Astrocyte (in vitro differentiated cells and primary cell): ENCODE data around the gene GREB1. TPM values are rescaled to one million over a fixed set of nuclear protein-coding genes. Genes with fewer than 3 reads are reported as not detected.

Source experiments
- DNase-seq: peaks from one replicate; pipeline ENCODE4 v3.0.0-alpha.2; 2010; ENCODE audit warnings: low read depth
- FAIRE-seq: peaks from 2 replicates; lab custom pipeline; 2011; peaks lifted over from hg19 to GRCh38; lab: Jason Lieb, UNC
- H2AFZ ChIP-seq: 2 replicates; pipeline ENCODE4 v1.6.0; 2012; ENCODE audit warnings: low read depth, low read length, inconsistent platforms
- H3K27ac ChIP-seq: 2 replicates; pipeline ENCODE4 v1.5.1; 2011; ENCODE audit warnings: low read depth, low read length, inconsistent platforms
- H3K27me3 ChIP-seq: 2 replicates; pipeline ENCODE4 v1.6.0; 2011; ENCODE audit warnings: low read length, inconsistent platforms; ENCODE audit not compliant: insufficient read depth
- H3K36me3 ChIP-seq: 2 replicates; pipeline ENCODE4 v1.5.1; 2011; ENCODE audit warnings: low read length, inconsistent platforms; ENCODE audit not compliant: insufficient read depth
- H3K4me1 ChIP-seq: 2 replicates; pipeline ENCODE4 v1.5.1; 2011; ENCODE audit warnings: low read length, inconsistent platforms; ENCODE audit not compliant: insufficient read depth
- H3K4me2 ChIP-seq: 2 replicates; pipeline ENCODE4 v1.6.0; 2012; ENCODE audit warnings: low read length, inconsistent platforms
- H3K4me3 ChIP-seq: 2 replicates; pipeline ENCODE4 v1.5.1; 2011; ENCODE audit warnings: low read depth, mild to moderate bottlenecking, low read length, inconsistent platforms; ENCODE audit not compliant: insufficient read depth
- H3K79me2 ChIP-seq: 2 replicates; pipeline ENCODE4 v1.6.0; 2012; ENCODE audit warnings: mild to moderate bottlenecking, low read length, inconsistent platforms; ENCODE audit not compliant: insufficient read depth
- H3K9ac ChIP-seq: 2 replicates; pipeline ENCODE4 v1.6.0; 2012; ENCODE audit warnings: mild to moderate bottlenecking, low read length, inconsistent platforms
- H3K9me3 ChIP-seq: 2 replicates; pipeline ENCODE4 v1.5.1; 2012; ENCODE audit warnings: low read depth, mild to moderate bottlenecking, low read length, inconsistent platforms; ENCODE audit not compliant: insufficient read depth
- H4K20me1 ChIP-seq: 2 replicates; pipeline ENCODE4 v1.6.0; 2012; ENCODE audit warnings: low read length, inconsistent platforms; ENCODE audit not compliant: insufficient read depth
- H3K27ac Mint-ChIP-seq: one replicate; pipeline ENCODE4 v1.8.0; 2021; ENCODE audit warnings: mild to moderate bottlenecking, mixed read lengths; ENCODE audit not compliant: unreplicated experiment
- H3K27me3 Mint-ChIP-seq: one replicate; pipeline ENCODE4 v1.8.0; 2021; ENCODE audit warnings: low read depth, mixed read lengths; ENCODE audit not compliant: unreplicated experiment
- H3K36me3 Mint-ChIP-seq: one replicate; pipeline ENCODE4 v1.8.0; 2021; ENCODE audit warnings: low read depth, mixed read lengths; ENCODE audit not compliant: unreplicated experiment
- H3K4me1 Mint-ChIP-seq: one replicate; pipeline ENCODE4 v1.8.0; 2021; ENCODE audit warnings: low read depth, mixed read lengths; ENCODE audit not compliant: unreplicated experiment
- H3K4me3 Mint-ChIP-seq: one replicate; pipeline ENCODE4 v1.8.0; 2021; ENCODE audit warnings: mild to moderate bottlenecking, moderate library complexity, mixed read lengths; ENCODE audit not compliant: unreplicated experiment
- H3K9me3 Mint-ChIP-seq: one replicate; pipeline ENCODE4 v1.8.0; 2021; ENCODE audit warnings: mild to moderate bottlenecking, mixed read lengths; ENCODE audit not compliant: unreplicated experiment
- EZH2 ChIP-seq: IDR thresholded peaks from 2 replicates; pipeline ENCODE4 v1.6.1; 2012; ENCODE audit warnings: mild to moderate bottlenecking, low read length, inconsistent platforms; ENCODE audit not compliant: insufficient read depth
- total RNA-seq: library from RNA; stranded (reverse); gene quantifications from 2 replicates; pipeline ENCODE4 v1.2.1, GENCODE V29; 2021
- TF ChIP-seq, protein P1 (sequence below): IDR thresholded peaks from 2 replicates; pipeline ENCODE4 v1.5.1; 2011; ENCODE audit warnings: low read depth, mild to moderate bottlenecking, inconsistent platforms, low read length, moderate library complexity; ENCODE audit not compliant: insufficient read depth

Gene GREB1
- total RNA-seq, 1 donor from 2014 or later: 14.5 TPM

DNA sequence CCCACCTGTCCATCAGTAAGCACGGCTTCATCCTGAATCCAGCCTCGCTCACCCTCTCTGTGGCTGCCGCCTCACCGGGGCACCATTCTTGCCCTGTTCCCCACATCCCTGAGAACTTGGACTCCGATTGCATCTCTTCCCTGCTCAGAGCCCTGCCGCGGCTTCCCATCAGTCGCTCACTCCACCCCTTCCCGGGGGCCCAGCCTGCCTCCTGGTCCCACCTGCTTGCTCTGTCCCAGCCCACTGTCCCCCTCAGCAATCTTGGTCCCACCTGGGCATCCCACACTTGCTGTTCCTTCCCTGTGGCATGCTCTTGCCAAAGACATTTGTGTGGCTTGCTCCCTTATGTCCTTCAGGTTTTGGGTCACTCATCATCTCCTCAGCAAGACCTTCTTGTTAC lies 56.3 kb downstream of the GREB1 start:
- no peaks in the 10 kb centered on the region for H3K27me3 Mint-ChIP-seq
- H3K4me3 ChIP-seq: no peak overlapping the region
- H3K9me3 Mint-ChIP-seq: no peaks in the 10 kb centered on the region
- no peak overlapping the region for H2AFZ ChIP-seq
- H3K9me3 ChIP-seq: no peaks in the 10 kb centered on the region
- no peaks in the 10 kb centered on the region for H3K79me2 ChIP-seq
- no peak for FAIRE-seq
- no peaks in the 10 kb centered on the region for H3K36me3 ChIP-seq
- peaks cover 8% of the 10 kb centered on the region for H3K27me3 ChIP-seq
- no peaks in the 10 kb centered on the region for H3K4me1 Mint-ChIP-seq
- H3K4me3 Mint-ChIP-seq: no peak overlapping the region
- no peak overlapping the region for H3K4me2 ChIP-seq
- TF ChIP-seq, protein P1, sequence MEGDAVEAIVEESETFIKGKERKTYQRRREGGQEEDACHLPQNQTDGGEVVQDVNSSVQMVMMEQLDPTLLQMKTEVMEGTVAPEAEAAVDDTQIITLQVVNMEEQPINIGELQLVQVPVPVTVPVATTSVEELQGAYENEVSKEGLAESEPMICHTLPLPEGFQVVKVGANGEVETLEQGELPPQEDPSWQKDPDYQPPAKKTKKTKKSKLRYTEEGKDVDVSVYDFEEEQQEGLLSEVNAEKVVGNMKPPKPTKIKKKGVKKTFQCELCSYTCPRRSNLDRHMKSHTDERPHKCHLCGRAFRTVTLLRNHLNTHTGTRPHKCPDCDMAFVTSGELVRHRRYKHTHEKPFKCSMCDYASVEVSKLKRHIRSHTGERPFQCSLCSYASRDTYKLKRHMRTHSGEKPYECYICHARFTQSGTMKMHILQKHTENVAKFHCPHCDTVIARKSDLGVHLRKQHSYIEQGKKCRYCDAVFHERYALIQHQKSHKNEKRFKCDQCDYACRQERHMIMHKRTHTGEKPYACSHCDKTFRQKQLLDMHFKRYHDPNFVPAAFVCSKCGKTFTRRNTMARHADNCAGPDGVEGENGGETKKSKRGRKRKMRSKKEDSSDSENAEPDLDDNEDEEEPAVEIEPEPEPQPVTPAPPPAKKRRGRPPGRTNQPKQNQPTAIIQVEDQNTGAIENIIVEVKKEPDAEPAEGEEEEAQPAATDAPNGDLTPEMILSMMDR: no peak
- no peak for TF ChIP-seq EZH2
- H3K4me1 ChIP-seq: no peaks in the 10 kb centered on the region
- no peak overlapping the region for H3K27ac Mint-ChIP-seq
- H3K36me3 Mint-ChIP-seq: no peaks in the 10 kb centered on the region
- H3K9ac ChIP-seq: no peak overlapping the region
- H3K27ac ChIP-seq: no peak overlapping the region
- DNase-seq: no peak
- H4K20me1 ChIP-seq: no peaks in the 10 kb centered on the region

GRCh38 chr2:11591091-11591490 lies 57.2 kb downstream of the GREB1 start:
- Mint-ChIP-seq H3K4me3 (no peak overlapping the region), H3K36me3 (no peaks in the 10 kb centered on the region), H3K27me3 (peaks cover 4% of the 10 kb centered on the region), H3K4me1 (no peaks in the 10 kb centered on the region), H3K9me3 (no peaks in the 10 kb centered on the region), H3K27ac (no peak overlapping the region)
- Histone ChIP-seq H3K4me1 (no peaks in the 10 kb centered on the region), H3K27ac (no peak overlapping the region), H3K9me3 (no peaks in the 10 kb centered on the region), H4K20me1 (no peaks in the 10 kb centered on the region), H3K4me2 (no peak overlapping the region), H3K79me2 (no peaks in the 10 kb centered on the region), H3K27me3 (peaks cover 1% of the 10 kb centered on the region), H3K36me3 (no peaks in the 10 kb centered on the region), H3K9ac (no peak overlapping the region), H3K4me3 (no peak overlapping the region), H2AFZ (no peak overlapping the region)
- TF ChIP-seq, protein P1: no peak
- no peak for TF ChIP-seq EZH2
- no peak for DNase-seq
- FAIRE-seq: no peak

GRCh38 chr2:11592671-11593574 lies 59.1 kb downstream of the GREB1 start:
- no peak overlapping the region for H3K27ac Mint-ChIP-seq
- H3K4me3 Mint-ChIP-seq: no peak overlapping the region
- H3K9me3 Mint-ChIP-seq: no peaks in the 10 kb centered on the region
- Histone ChIP-seq H3K4me2 (no peak overlapping the region), H3K4me3 (no peak overlapping the region), H4K20me1 (no peaks in the 10 kb centered on the region), H3K27ac (no peak overlapping the region), H3K4me1 (no peaks in the 10 kb centered on the region), H3K27me3 (no peaks in the 10 kb centered on the region), H3K36me3 (no peaks in the 10 kb centered on the region), H3K9ac (no peak overlapping the region), H3K79me2 (no peaks in the 10 kb centered on the region), H2AFZ (no peak overlapping the region), H3K9me3 (no peaks in the 10 kb centered on the region)
- TF ChIP-seq, protein P1: no peak
- no peak for TF ChIP-seq EZH2
- DNase-seq (no peak), FAIRE-seq (no peak)
- peaks cover 8% of the 10 kb centered on the region for H3K27me3 Mint-ChIP-seq
- H3K4me1 Mint-ChIP-seq: no peaks in the 10 kb centered on the region
- peaks cover 2% of the 10 kb centered on the region for H3K36me3 Mint-ChIP-seq
